HG02885 (cell line): ENCODE results near the gene NGDN.
"Not testable (repeated sequence)": the region's sequence is repeated elsewhere in the genome, so short reads cannot be mapped to it uniquely, and the experiment has no call there.

ENCODE experiments used
- ATAC-seq: cut with Tn5 transposase; IDR thresholded peaks from one replicate; pipeline ENCODE4 v1.9.1; 2021; ENCODE audit warnings: mild to moderate bottlenecking; ENCODE audit not compliant: unreplicated experiment, poor library complexity

Gene NGDN

DNA sequence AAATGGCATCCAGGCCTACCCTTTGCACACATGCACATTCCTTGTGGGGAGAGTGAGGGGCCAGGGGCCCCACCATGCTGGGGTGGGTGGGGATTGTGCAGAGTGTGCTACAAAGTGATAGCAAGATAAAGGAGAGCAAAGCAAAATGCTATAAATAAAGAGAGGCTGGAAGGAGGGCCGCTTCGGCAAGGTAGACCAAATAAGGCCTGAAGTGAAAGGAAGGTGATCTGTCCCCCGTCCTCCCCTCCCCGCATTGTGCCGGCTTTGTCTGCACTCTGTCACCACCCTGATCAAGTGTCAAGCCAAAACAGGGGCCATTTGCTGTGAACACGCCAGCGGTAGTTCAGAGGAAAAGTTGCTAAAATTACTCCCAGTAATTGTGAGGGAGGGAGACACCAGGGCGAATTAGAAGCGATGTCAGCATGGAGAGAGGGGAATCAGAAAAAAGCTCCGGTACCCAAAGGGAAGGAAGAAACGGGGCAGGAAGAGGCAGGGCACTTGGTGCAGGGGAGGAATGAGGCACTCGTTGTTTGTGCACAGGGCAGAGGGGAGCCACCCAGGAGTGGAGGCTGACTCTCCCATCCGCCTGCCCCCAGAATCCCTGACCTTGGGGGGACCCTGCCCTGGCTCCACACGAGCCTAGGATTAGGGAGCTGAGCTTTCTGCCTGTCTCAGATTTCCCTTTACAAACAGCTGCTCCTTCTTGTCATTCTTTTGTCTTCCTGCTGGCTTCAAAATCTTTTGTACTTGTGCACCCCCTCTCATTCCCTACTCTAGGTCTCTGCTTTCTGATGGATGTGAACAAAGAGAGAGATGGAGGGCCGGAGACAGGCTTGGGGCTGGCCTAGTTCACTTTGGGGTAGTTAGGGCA is 31.2 kb upstream of the NGDN start:
- no peak for ATAC-seq

DNA sequence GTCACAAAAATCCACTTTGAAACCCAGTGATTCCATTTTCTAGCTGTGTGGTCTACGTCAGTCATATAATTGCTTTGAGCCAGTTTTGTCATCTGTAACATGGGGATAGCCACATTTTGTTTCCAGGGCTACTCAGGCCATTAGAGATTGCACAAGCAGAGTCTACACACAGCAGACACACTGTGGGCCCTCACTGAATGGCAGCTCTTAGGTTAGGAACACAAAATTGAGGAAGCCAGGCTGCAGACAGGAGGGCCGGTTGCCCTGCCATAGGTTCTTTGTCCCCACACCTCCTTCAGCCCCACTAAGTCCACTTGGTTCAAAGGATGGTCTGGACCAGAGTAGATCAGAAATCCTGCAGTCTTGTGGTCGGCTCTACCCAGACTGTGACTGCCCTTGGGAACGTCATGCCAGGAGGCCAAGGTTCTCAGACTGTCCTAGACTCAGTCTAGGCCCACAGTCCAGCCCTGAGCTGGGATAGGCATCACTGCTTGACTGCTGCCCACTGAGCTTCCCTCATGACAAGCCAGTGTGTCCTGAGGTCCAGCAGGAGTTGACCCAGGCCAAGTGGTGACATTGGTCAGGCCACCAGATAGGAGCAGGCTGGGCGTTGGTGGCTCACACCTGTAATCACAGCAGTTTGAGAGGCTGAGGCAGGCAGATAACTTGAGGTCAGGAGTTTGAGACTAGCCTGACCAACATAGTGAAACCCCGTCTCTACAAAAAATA is 30.2 kb upstream of the NGDN start:
- no peak for ATAC-seq

DNA sequence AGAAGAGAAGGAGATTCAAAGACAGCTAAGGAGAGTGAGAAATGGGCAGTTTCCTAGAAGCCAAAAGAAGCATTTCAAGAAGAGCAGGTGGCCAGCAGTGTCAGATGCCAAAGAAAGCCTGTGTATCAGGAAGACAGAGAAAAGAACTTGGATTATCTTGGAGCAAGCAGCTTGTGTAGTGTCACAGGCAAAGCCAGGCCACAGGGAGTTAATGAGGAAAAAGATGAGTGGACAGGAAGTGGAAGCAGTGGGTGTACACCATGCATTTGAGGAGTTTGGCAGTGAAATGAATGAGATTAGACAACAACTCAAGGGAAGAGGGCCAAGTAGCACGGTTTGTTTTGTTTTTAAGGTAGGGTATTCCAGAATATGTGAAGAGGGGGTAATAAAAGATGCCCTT is 28.4 kb upstream of the NGDN start:
- no peak for ATAC-seq

DNA sequence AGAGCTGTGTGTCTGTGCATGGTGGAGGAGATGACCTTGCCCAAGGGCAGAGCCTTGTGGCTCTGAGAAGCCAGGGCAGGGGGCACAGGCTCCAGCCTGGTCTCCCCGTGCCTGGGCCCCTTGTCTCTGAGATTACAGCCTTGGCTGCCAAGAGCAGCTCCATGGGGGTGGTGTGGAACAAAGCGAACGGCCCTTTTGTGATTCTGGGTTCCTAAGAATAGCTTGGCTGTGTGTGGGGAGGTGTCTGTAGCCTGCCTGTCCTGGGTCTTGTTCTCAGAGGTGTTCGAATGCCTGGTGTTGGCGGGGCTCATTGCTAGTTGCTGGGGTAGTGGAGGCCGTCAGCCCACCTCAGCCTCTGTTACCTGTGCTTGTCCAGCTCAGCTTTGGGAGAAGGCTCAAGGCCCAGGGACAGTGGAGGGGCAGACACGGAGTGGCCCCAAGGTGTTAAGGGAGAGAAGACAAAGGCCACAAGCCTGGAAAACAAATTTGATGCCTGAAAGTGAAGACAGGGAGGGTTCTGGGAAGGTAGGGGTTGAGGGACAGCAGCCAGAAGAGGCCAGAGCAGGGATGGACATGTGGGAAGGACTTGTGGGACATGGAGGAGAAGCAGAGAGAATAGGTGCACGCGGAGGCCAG is 26.7 kb upstream of the NGDN start:
- ATAC-seq, result no peak

DNA sequence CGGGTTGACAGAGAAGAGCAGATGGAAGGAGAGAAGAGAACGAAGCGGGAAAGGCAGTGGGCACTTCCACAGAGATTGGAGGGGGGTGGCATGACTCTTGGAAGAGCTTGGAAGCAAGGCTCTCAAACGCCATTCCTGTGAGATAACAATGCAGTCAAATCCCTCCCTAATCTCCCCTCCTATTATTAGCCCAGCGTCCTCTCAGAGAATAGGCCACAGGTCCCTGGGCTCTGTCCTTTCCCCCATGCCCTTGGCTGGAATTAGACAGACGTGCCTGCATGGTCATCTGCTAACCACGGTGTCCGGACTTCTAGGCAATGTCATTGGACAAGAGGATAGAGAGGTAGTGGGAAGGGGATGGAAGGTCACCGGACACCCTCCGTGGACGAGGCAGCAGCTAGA is 26.1 kb upstream of the NGDN start:
- no peak for ATAC-seq

DNA sequence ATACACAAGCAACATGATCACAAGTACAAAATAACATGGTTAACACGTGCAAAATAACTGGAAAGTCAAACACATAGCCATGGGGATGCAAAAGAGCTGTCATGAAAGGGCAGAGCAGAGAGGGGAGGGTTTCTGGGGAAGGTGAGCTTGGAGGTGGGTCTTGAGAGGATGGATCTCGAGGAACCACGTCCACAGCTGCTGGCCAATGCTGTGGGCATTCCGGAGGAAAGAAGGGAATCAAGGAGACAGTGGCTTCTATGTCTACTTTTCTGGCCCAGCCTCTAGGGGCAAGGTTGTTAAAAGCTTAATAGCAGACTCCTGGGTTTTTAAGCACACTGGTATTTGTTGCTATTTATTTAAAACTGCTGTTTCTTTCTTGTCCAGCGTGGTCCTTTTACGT is 25.6 kb upstream of the NGDN start:
- no peak for ATAC-seq

DNA sequence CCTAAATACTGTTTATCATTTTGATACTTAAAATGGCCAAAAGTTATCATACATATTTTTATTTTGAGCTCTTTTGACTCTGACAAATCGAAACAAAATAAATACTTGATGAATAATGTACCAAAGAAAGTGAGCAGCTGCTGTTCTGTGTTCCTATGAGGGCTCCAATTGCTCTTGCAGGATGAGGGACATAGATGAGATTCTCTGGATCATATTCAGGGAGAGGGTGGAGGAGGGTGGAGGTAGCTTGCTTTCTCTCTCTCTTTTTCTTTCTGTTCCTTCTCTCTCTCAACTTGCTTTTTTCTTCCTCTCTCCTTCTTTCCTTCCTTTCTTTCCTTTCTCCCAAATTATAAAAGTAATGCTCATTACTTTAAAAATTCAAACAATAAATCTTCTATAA is 25.2 kb upstream of the NGDN start:
- ATAC-seq, result no peak

DNA sequence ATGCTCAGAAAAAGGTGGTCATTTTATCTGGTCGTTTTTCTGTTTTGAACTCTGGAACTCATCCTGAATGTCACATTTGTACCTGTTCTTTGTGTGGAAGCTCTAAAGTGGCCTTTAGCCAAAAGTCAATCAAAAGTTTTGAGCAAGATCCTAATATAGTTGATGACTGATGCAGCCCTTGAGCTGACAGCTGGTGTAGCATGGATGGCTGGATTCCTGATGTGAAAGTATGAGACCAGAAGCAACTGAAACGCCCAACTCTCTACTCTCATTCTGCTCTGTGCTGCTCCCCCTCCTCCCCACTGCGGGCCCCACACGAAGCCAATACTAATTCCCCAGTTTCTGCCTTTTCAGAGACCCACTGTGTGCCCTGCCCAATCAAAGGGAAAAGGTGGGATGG is 23.7 kb upstream of the NGDN start:
- no peak for ATAC-seq

DNA sequence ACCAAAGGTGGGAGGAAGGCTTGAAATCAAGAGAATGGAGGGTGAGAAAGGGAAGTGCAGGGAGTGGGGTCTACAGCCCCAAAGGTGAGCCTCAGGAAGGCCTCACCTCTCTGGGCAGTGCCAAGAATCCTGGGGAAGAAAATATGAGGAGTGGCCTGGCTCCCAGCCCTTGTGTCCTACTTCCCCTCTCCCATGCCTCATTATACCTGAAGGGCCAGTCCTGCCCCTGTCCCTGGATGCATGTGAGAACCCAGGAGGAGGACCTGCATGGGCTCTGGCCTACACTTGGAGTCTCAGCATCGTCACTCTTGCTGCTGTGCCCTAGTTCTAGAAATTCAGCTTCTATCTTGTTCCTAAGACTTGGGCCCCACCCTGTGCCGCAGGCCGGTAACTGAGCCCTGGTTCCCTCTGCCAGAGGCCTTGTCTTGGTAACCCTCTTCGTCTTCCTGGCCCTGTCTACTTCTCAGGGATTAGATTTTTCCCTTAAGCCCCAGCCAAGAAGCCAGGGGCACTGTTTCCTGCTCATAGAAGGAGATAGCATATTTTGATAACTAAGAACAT is 23.1 kb upstream of the NGDN start:
- no peak for ATAC-seq

DNA sequence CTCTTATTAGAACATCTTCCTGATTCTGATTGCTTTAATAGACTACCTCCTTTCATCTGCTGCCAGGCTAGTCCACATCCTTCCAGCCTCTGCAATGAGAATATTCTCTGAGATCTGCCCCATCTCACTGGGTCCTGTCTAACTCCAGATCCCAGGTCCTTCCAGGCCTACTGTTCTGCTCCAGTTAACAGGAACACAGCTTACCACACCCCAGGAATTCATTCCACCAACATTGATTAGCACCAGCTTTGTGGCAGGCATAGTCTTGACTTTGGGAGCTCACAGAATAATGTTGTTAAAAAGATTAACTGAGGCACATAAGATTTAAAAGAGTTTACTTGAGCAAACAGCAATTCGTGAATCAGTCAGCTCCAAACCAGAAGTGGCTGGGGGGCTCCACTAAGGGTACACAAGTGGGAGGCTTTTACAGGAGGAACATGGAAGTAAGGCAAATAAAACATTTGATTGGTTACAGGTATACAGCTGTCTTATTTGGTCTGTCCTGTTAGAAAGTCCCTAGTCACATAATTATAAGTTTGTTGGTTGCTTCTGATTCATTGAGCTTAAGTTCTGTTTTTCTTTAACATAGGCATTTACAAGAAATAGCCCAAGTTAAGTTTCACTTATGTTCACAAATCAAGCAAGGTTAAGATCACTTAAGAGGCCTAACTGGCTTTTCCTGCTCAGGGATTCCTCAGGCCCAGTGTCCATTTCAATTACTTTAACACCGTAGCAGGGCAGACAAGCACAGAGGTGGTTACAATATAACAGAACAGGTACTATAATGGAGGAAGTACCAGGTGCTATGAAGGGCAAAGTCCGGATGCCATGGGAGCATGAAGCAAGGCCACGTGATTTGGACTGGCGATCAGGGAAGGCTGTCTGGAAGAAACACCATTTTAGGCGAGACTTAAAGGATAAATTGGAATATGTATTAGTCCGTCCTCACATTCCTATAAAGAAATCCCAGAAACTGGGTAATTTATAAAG is 21.8 kb upstream of the NGDN start:
- no peak for ATAC-seq

DNA sequence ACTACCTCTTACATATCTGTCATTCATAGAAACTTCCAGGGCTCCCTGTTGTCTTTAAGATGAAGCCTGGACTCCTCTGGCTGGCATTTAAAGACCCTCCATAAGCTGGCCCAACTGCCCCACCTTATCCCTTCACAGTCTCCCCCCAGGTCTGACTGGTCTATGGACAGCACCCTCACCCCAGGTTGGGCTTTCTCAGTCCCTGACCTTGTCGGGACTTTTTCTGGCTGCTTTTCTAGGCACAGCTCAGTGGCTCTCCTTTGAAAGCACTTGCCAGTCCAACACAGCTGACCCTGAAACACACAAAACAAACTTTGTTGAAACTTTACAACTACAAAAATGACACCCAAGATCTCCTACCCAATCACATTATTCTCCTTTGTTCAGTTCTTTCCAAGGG is 20.2 kb upstream of the NGDN start:
- no peak for ATAC-seq

DNA sequence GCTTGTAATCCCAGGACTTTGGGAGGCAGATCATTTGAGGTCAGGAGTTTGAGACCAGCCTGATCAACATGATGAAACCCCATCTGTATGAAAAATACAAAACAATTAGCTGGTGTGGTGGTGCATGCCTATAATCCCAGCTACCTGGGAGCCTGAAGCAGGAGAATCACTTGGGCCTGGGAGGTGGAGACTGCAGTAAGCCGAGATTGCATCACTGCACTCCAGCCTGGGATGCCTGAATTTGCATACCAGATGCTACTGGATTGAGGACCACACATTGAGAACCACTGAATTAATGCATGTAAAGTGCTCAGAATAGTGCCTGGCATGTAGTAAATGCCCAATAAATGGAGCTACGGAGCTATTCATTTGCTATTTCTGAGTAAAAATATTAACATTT is 19.1 kb upstream of the NGDN start:
- ATAC-seq, result no peak

DNA sequence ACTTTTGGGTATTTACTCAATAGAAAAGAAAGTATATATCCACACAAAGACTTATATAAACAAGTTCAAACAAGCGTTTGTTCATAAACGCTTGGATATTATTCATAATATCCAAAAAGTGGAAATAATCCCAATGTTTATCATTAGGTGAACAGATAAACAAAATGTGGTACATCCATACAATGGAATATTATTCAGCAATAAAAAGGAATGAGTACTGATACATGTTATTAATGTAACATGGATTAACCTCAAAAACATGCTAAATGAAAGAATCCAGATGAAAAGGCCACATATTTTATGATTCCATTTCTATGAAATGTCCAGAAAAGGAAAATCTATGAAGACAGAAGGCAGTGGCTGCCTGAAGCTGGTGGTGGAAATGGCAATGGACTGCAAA is 17.3 kb upstream of the NGDN start:
- no peak for ATAC-seq

DNA sequence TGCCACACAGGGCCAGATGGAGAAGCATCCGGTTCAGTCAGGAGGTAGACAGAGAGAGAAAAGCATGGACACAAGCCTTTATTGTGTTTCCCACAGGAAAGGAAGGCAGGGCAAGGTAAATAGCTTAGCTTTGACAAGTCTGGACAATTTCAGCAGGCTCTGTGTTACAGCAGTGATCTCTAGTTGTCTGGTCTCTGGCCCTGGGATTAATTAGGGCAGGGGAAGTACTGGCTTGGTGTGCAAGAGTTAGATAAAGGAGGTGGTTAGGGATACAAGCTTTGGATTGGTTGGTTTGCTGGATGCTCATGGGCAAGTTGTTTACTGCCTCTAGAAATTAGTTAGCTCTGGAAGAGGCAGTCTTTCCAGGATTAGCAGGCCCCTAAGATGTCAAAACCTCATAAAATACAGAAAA is 15.1 kb upstream of the NGDN start:
- no peak for ATAC-seq

DNA sequence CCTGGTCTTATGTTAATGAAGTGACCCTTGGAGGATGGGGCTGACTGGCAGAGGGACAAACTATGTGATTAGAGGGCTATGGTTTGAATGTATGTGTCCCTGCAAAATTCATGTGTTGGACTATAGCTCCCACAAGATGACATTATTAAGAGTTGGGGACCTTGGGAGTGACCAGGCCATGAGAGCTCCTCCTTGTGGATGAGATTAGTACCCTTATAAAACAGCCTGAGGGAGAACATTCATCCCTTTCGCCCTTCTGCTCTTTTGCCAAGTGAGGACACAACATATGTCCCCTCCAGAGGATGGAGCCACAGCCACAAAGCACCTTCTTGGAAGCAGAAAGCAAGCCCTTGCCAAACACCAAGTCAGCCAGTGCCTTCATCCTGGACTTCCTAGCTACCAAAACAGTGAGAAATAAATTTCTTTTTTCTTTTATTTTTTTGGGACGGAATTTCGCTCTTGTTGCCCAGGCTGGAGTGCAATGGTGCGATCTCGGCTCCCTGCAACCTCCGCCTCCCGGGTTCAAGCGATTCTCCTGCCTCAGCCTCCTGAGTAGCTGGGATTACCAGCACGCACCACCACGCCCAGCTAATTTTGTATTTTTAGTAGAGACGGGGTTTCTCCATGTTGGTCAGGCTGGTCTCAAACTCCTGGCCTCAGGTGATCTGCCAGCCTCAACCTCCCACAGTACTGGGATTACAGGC is 12.5 kb upstream of the NGDN start:
- not testable (repeated sequence) for ATAC-seq

DNA sequence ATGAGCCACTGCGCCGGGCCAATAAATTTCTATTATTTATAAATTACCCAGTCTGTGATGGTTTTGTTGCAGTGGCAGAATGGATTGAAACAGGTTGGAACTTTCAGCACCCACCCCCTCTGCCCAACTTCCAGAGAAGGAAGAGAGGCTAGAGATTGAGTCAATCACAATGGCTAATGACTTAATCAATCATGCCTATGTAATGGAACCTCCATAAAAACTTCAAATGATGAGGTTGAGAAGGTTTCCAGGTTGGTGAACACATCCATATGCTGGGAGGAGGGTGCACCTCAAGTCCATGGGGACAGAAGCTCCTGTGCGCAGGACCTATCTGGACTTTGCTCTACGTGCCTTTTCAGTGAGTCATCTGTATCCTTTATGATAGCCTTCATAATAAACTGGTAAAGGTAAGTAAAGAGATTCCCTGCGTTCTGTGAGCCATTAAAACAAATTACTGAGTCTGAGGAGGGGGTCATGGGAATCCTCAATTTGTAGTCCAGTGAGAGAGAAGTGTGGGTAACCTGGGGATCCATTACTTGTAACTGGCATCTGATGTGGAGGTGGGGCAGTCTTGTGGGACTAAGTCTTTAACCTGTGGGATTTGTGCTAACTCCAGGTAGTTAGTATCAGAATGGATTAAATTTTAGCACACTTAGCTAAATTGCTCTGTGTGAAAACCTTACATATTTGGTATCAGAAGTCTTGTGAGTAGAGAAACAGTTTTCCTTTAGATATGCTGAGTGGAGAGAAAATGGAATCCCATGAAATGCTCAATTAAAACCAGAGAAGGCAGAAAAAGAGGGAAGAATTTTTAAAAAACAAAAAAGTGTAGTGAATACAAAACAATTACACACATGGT is 11.7 kb upstream of the NGDN start:
- no peak for ATAC-seq

DNA sequence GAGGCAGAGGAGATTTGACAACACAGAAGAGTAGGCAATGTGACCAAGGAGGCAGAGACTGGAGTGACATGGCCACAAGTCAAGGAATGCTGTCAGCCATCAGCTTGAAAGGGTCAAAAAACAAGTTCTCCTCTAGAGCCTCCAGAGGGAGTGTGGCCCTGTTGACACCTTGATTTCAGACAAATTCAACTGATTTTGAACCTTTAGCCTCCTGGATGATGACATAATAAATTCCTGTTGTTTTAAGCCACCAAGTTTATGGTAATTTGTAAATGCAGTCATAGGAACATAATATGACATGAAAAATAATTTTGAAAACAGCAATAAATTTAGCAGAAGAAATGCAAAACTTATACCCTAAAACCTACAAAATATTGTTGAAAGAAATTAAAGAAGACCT is 8.5 kb upstream of the NGDN start:
- no peak for ATAC-seq

DNA sequence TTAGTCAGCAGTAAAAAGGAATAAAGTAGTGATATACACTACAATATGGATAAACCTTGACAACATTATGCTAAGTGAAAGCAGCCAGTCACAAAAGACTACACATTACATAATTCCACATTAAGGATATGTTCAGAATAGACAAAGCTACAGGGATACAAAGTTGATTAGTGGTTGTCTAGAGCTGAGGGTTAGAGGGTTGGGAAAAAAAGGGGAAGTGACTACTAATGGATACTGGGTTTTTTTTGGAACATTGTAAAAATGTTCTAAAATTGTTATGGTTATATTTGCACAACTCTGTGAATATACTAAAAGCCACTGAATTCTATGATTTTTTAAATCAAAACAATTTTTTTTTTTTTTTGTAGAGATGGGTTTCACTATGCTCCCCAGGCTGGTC is 4.8 kb upstream of the NGDN start:
- no peak for ATAC-seq
